ENCODE measurements around the gene PDCD10. TPM values are rescaled to one million over a fixed set of nuclear protein-coding genes. Genes with fewer than 3 reads are reported as not detected.
A peak's percentile ranks its signal among the peaks of the same experiment; 100 is the strongest.

PDCD10 gene
- total RNA-seq, result 10 to 100 TPM; 72.5 to 82.9 TPM

DNA sequence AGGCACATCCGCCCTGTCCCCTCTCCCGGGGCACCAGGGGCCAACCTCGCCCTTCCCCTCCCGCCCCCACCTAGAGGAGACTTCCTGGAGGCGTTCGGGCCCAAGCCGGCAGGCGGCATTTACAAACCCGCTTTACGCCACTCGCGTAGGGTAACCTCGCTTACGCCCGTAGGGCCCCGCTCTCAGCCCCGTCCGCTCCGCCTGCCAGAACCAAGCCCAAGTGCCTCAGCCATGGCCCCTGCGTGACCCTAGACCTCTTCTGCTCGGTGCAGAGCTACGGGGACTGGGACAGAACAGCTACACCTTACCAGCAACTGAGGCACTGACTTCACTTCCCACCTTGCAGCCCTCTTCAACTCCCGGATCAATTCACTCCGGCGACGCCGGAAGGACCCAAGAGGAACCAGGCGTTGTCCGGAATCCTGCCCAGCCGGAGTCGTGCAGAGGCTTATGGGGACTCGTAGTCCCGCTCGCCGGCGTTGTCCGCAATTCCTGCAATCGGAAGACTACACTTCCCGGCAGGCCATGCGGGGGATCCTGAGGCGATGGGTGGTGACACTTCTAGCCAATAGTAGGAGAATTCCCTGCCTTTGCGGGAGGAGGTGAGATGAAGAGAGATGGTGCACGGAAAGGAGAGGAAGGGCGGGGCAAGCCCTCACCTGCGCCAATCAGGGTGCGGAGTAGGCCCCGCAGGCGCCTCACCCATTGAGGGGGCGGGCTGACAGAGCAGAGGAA, at the start of gene PDCD10:
TSS of gene PDCD10 (minus strand) at position 395 of the 735 bp plus-strand sequence. CDS start 14,735 bp downstream, outside the sequence.
- DNase-seq, result peak; percentile 98
- H3K4me1 Mint-ChIP-seq, result peaks cover 37% of the 10 kb centered on the region
- no peaks in the 10 kb centered on the region for H3K27me3 Mint-ChIP-seq
- no peak within 1 kb of the TSS for H3K4me3 Mint-ChIP-seq
- ChIA-PET POLR2A (no interaction called here), CTCF (interaction anchor here (0.9 to 1.4 kb wide), 2 partner anchors 9 to 25 kb away, joined by 3 read pairs; no protein-coding TSS in a partner anchor)
- no peak within 1 kb of the TSS for H3K27ac Mint-ChIP-seq
- peaks cover 13% of the 10 kb centered on the region for H3K36me3 Mint-ChIP-seq (ENCODE audit: low read depth)
- no peaks in the 10 kb centered on the region for H3K9me3 Mint-ChIP-seq

DNA sequence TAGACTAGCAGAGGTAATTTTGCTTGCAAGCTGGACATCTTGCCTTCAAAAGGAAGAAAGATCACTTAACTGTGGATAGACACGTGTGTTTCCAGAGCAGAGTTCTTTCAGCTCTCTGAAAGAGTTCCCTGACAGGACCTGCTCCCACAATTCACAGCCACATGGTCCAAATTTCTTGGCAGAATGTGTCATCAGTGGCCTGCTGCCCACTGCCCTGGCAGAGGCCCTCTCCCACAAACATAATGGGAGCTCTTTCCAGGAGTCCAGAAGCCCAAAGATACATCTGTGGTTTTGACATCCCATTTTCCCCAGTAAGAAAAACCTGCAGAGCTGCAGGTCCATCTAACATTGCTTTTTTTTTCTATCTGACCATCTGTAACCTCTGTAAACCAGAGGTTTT, 49.1 kb upstream of the PDCD10 start:
- POLR2A ChIA-PET, result no interaction called here
- Mint-ChIP-seq H3K27ac (no peak overlapping the region), H3K4me1 (no peaks in the 10 kb centered on the region), H3K27me3 (no peaks in the 10 kb centered on the region), H3K36me3 (ENCODE audit: low read depth) (no peaks in the 10 kb centered on the region), H3K4me3 (no peak overlapping the region), H3K9me3 (no peaks in the 10 kb centered on the region)
- CTCF ChIA-PET, result no interaction called here
- DNase-seq, result no peak

GRCh38 chr3:167780214-167780883, 45.7 kb upstream of the PDCD10 start:
- CTCF ChIA-PET, result no interaction called here

GRCh38 chr3:167777356-167777755, 42.7 kb upstream of the PDCD10 start:
- no peak overlapping the region for H3K4me3 Mint-ChIP-seq
- H3K9me3 Mint-ChIP-seq, result no peaks in the 10 kb centered on the region
- CTCF ChIA-PET, result no interaction called here
- H3K36me3 Mint-ChIP-seq (ENCODE audit: low read depth), result no peaks in the 10 kb centered on the region
- peaks cover 5% of the 10 kb centered on the region for H3K4me1 Mint-ChIP-seq
- no peak overlapping the region for H3K27ac Mint-ChIP-seq
- no peaks in the 10 kb centered on the region for H3K27me3 Mint-ChIP-seq
- DNase-seq, result no peak
- POLR2A ChIA-PET, result no interaction called here

More at GRCh38 chr3:167780214-167780883, 45.7 kb upstream of the PDCD10 start:
- Mint-ChIP-seq H3K4me1 (no peaks in the 10 kb centered on the region), H3K36me3 (ENCODE audit: low read depth) (no peaks in the 10 kb centered on the region), H3K4me3 (no peak overlapping the region), H3K27ac (no peak overlapping the region), H3K27me3 (no peaks in the 10 kb centered on the region), H3K9me3 (no peaks in the 10 kb centered on the region)
- POLR2A ChIA-PET, result no interaction called here
- no peak for DNase-seq

- POLR2A ChIA-PET, result no interaction called here
- Mint-ChIP-seq H3K27ac (no peak overlapping the region), H3K36me3 (ENCODE audit: low read depth) (no peaks in the 10 kb centered on the region), H3K27me3 (no peaks in the 10 kb centered on the region), H3K4me3 (no peak overlapping the region), H3K4me1 (peaks cover 5% of the 10 kb centered on the region), H3K9me3 (no peaks in the 10 kb centered on the region)
- CTCF ChIA-PET, result no interaction called here
- no peak for DNase-seq
Measured at GRCh38 chr3:167776066-167776685, 41.5 kb upstream of the PDCD10 start.

DNA sequence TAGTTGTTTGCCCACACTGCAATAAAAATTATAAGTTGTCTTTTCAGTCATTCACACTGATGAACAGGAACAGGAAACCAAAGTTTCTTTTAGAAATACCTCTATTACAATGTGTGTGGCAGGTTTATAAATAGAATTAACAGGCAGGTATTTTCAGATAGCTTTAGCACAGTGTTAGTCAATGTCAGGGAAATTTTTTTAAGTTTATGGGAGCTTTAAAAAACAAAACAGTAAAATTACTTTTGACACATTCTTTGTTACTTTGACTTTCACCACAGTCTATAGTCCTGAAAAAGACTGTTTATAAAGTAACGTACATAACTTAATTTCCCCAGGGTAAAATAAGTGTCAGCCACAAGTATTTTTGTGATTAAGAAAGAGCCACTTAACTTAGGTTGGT, 38.9 kb upstream of the PDCD10 start:
- H3K27ac Mint-ChIP-seq, result no peak overlapping the region
- DNase-seq, result no peak
- H3K36me3 Mint-ChIP-seq (ENCODE audit: low read depth), result no peaks in the 10 kb centered on the region
- H3K4me3 Mint-ChIP-seq, result no peak overlapping the region
- H3K27me3 Mint-ChIP-seq, result no peaks in the 10 kb centered on the region
- POLR2A ChIA-PET, result no interaction called here
- peaks cover 5% of the 10 kb centered on the region for H3K4me1 Mint-ChIP-seq
- no peaks in the 10 kb centered on the region for H3K9me3 Mint-ChIP-seq
- CTCF ChIA-PET, result no interaction called here

GRCh38 chr3:167772992-167773391, 38.3 kb upstream of the PDCD10 start:
- Mint-ChIP-seq H3K4me3 (no peak overlapping the region), H3K27ac (no peak overlapping the region), H3K4me1 (peaks cover 5% of the 10 kb centered on the region), H3K27me3 (no peaks in the 10 kb centered on the region), H3K9me3 (no peaks in the 10 kb centered on the region), H3K36me3 (ENCODE audit: low read depth) (no peaks in the 10 kb centered on the region)
- ChIA-PET POLR2A (no interaction called here), CTCF (no interaction called here)
- no peak for DNase-seq

- Mint-ChIP-seq H3K4me3 (no peak overlapping the region), H3K27me3 (peaks cover 4% of the 10 kb centered on the region)
- CTCF ChIA-PET, result no interaction called here
Measured at GRCh38 chr3:167762296-167762695, 27.6 kb upstream of the PDCD10 start.

GRCh38 chr3:167761302-167761701, 26.6 kb upstream of the PDCD10 start:
- no peak overlapping the region for H3K4me3 Mint-ChIP-seq
- no peak for DNase-seq
- peaks cover 5% of the 10 kb centered on the region for H3K9me3 Mint-ChIP-seq
- CTCF ChIA-PET, result no interaction called here
- H3K36me3 Mint-ChIP-seq (ENCODE audit: low read depth), result no peaks in the 10 kb centered on the region
- peaks cover 4% of the 10 kb centered on the region for H3K27me3 Mint-ChIP-seq
- H3K4me1 Mint-ChIP-seq, result peaks cover 5% of the 10 kb centered on the region
- POLR2A ChIA-PET, result no interaction called here
- H3K27ac Mint-ChIP-seq, result no peak overlapping the region

More at GRCh38 chr3:167762296-167762695, 27.6 kb upstream of the PDCD10 start:
- Mint-ChIP-seq H3K9me3 (peaks cover 5% of the 10 kb centered on the region), H3K4me1 (peaks cover 5% of the 10 kb centered on the region), H3K27ac (no peak overlapping the region), H3K36me3 (ENCODE audit: low read depth) (no peaks in the 10 kb centered on the region)
- DNase-seq, result no peak
- POLR2A ChIA-PET, result no interaction called here

DNA sequence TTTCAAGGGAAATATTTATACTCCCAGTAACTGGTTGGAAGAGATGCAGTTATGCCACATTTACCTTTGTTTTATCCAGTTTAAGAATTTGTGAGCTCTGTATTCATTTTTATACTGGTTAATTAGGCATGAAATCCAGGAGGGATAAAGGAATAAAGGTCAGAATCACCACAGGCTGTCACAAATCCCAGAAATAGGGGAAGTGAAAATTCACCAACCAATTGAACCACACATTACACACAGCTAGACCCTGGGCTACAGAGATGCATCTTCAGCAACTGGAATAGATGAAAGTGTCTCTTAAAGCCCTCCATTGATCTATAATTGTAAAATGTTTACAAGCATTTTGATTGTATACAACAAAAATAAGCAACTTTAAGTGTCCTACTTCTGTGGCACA, 19.4 kb upstream of the PDCD10 start:
- H3K27me3 Mint-ChIP-seq, result no peaks in the 10 kb centered on the region
- no peaks in the 10 kb centered on the region for H3K9me3 Mint-ChIP-seq
- no peak for DNase-seq
- no peak overlapping the region for H3K27ac Mint-ChIP-seq
- POLR2A ChIA-PET, result no interaction called here
- H3K36me3 Mint-ChIP-seq (ENCODE audit: low read depth), result no peaks in the 10 kb centered on the region
- peaks cover 14% of the 10 kb centered on the region for H3K4me1 Mint-ChIP-seq
- CTCF ChIA-PET, result no interaction called here
- no peak overlapping the region for H3K4me3 Mint-ChIP-seq

DNA sequence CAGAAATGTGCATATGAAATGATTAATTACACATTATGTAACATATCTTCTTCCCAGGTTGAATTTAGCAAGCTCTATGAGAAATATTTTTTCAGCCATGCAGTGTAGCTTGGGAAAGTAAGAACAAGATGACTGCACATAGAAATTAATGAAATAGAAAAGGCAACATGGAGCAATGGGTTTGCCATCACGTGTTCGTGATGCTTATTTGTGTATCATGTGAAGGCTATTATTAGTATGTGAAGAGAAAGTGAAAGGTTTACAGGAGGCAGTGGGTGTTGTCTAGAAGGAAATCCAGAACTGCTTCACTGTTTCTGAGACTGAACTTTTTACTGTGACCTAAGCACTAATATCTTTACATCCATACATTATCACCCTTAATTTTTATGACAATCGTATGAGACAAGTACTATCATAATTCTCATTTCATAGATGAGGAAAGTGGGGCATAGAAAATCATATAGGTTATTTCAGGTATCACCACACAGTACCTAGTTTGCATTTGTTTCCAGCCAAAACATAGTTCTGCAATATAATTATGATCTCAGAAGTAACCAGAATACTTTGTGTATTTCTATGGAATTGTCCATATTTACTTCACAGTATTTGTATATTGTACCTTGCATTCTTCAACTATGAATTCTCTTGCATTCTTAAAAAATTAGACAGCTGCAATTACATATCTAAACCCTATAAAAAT, 15.7 kb upstream of the PDCD10 start:
- Mint-ChIP-seq H3K27me3 (no peaks in the 10 kb centered on the region), H3K36me3 (ENCODE audit: low read depth) (no peaks in the 10 kb centered on the region), H3K4me1 (peaks cover 19% of the 10 kb centered on the region), H3K4me3 (no peak overlapping the region), H3K9me3 (no peaks in the 10 kb centered on the region), H3K27ac (peak overlapping the region; percentile 78)
- POLR2A ChIA-PET, result no interaction called here
- DNase-seq, result peak; percentile 26
- CTCF ChIA-PET, result interaction anchor here (1.0 kb wide), 1 partner anchor 15 kb away, joined by 3 read pairs; the partner anchor contains the start of gene SERPINI1

GRCh38 chr3:167749728-167750127, 15.0 kb upstream of the PDCD10 start:
- POLR2A ChIA-PET, result no interaction called here
- H3K9me3 Mint-ChIP-seq, result no peaks in the 10 kb centered on the region
- H3K36me3 Mint-ChIP-seq (ENCODE audit: low read depth), result no peaks in the 10 kb centered on the region
- no peaks in the 10 kb centered on the region for H3K27me3 Mint-ChIP-seq
- CTCF ChIA-PET, result no interaction called here
- peaks cover 18% of the 10 kb centered on the region for H3K4me1 Mint-ChIP-seq
- no peak overlapping the region for H3K4me3 Mint-ChIP-seq
- DNase-seq, result no peak
- peak overlapping the region; percentile 3 for H3K27ac Mint-ChIP-seq

DNA sequence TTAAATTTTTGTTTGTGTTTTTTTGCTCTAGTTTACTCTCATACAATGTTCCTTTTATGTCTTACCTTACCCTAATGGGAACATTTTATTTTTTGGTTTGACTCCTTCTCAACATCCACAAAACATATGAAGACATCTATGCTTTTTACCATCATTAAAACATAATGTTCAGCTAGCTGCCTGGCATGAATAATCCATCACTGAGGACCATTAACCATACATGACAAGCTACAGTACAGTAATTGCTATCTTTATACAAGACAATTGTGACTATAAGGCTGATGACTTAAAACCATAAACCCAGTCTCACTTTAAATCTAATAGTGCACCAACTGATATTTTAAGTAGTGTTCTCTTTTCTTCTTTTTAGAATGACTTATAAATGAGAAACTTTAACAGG, 14.5 kb upstream of the PDCD10 start:
- Mint-ChIP-seq H3K27me3 (no peaks in the 10 kb centered on the region), H3K36me3 (ENCODE audit: low read depth) (no peaks in the 10 kb centered on the region), H3K4me3 (no peak overlapping the region), H3K4me1 (peaks cover 18% of the 10 kb centered on the region), H3K9me3 (no peaks in the 10 kb centered on the region), H3K27ac (no peak overlapping the region)
- POLR2A ChIA-PET, result no interaction called here
- CTCF ChIA-PET, result no interaction called here
- DNase-seq, result no peak

Data from activated CD4-positive, alpha-beta T cell treated with anti-CD3 and anti-CD28 coated beads, Interleukin-2, amount 10 ng/mL, durations not matched to agents 7 days and 5 days (primary cell).